Endometrium (tissue), 2 donors: ENCODE measurements around the gene FRS3.

Source experiments
- FAIRE-seq: peaks from 2 replicates; lab custom pipeline; 2012; peaks lifted over from hg19 to GRCh38; lab: Jason Lieb, UNC
- donor health status: control.
- donor health status: control.

The FRS3 gene

DNA sequence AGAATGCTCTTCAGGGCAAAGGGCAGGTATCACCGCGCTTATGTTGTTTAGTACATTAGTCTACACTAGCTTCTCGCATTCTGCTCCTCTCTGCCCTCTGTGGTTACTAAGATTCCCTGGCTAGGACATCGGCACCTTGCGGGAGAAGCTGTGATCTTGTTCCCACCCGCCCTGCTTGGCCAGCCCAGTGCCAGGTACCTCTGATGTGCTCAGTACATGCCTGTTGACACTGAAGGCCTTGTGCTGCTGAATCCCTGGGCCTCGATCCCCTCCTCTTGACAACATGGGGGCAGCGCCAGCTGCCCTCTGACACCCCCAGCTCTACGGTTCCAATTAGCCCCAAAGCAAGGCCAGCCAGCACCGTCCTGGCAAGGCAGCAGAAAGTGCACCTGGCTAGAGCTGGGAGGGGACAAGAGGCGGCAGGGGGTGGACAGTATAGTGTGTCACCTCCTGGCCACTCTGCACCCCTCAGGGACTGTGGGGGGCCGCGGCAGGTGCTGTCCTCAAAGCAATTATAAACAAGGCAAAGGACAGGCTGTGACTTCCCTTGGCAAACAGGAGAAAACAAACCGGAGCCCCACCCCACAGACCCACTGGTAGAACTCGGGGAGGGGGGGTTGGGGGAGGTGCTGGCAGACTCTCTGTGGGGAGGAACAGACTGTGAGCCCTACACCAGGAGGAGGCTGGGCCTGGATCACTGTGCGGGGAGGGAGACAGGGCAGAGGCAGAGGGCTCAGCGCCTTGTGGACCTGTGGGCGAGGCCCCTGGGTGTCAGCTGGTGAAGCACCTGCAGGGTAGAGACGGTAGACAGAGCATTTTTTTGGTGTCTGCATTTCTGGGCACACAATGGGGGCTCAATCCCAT is 51.4 kb downstream of the FRS3 start:
- no peak for FAIRE-seq

DNA sequence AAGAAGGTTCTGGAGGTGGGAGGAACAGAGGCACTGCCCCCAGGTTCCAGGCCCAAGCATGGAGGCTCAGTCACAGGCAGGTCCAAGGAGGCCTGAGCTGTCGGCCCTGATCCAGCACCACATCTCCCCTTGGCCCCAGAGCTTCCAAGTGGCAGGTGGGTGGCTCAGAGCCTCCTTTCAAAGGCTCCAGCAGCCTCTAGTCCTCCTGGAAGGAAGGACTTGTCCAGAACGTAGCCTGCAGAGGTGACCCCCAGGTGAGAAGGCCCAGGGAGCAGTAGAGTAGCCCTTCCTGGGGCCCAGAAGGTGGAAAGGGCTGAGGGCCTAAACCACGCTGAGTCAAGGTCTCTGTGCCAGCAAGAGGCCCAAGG is 52.0 kb downstream of the FRS3 start:
- FAIRE-seq, result no peak

DNA sequence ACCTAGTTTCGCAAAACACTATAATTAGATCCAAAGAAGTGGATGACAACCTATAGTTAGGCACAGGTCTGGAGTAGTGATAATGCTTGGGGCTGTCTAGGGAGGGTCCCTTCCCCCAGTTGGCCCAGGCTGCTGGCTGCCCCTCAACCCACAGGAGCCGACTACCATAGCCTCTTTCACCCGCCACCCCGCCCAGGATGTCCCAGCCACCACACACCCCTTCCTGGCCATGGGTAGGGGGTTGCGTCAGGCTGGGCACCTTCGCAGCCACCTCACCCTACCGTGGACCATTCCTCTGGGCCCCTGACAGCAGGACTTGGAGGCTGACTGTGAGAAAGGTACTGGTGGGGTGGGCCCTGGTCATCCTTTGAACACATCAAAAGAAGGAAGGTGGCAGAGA is 52.8 kb downstream of the FRS3 start:
- no peak for FAIRE-seq

- FAIRE-seq, result no peak
Observed at GRCh38 chr6:41724586-41725501, 54.9 kb downstream of the FRS3 start.

DNA sequence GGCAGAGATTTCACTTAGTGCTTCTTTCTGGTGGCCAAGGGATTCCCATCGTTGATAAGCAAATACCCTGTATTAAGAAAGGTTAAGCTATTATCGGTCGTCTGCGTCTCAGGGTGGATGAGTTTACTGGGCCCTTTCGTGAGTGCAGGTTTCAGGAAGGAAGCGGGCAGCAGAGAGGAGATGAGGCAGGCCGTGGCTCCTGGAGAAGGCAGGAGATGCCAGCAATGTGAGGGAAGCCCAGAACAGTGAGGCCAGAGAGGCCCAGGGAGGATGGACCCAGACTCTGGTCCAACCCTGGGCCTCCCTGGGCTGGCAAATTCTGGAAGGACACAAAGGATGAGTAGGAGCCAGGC is 55.5 kb downstream of the FRS3 start:
- no peak for FAIRE-seq

DNA sequence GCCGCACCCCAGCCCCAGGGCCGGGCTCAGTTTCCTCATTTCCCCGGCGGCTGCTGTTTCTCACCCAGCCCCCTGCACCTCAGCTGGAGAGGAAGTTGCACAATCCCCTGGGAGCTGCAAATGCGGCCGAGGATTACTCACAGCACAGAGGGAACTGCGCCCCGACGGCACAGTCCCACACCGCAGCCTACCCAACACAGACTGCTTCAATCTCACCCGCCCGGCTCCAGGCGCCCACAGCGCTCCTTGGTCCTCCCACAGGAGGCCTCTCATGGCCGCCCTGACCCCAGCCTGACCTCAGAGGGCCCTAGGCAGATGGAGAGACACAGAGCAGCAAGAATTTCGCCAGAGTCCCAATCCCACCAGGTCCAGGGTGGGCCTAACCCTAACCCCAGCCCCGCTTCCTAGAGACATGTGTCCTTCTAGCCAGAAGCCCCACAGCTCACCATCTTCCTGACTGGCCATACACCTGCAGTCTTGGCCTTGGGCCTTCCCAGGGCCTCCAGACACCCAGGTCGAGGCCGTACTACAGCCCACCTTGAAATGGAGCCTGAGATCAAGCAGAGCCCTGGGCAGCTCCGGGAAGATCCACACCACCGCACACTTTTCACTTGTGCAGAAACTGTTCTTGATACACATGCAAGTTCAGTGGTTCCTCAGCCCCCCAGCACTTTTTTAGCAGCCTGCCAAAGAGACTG is 56.0 kb downstream of the FRS3 start:
- no peak for FAIRE-seq

DNA sequence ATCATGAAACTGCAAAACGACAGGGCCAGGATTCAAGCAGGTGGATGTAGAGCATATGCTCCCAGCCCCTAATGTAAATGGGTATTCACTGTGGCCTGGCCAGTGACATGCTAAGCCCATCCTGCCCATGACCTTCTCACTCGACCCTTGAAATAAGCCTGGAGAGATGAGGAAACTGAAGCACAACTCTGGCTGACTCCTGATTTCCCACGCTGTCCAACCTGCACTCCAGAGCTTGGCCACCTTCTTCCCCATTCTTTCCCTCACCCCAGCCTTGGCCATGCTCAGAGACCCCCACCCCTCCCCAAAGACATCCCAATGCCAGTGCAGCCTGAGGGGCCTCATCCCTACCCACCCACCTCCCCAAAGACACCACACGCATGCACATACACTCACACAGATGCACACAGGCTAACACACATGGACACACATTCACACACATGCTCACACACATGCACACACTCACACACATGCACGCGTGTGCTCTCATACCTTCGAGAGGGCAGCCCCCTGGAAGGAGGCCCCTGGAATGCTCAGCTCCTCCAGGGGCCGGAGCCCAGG is 56.7 kb downstream of the FRS3 start:
- no peak for FAIRE-seq

GRCh38 chr6:41721414-41721813 is 58.3 kb downstream of the FRS3 start:
- FAIRE-seq, result no peak

DNA sequence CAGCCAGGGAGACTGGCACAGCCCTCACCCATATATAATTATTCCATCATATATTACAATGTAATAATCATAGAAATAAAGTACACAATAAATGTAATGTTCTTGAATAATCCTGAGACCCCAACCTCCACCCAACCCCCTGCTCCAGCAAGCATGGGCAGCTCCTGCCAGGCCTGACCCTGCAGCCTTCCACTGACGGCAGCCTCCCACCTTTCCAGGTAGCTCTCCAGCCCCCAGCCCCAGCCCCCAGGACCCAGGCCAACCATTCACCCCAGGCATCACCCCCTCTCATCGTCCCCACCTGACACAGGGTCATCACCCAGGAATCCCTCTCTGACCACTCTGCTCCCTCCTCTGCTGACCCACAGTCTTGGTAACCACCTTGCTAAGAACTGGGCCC is 58.9 kb downstream of the FRS3 start:
- no peak for FAIRE-seq

GRCh38 chr6:41720262-41720620 is 59.5 kb downstream of the FRS3 start:
- no peak for FAIRE-seq
